Effector memory CD4-positive, alpha-beta T cell (primary cell): Measurements from ENCODE around the gene MBP.
"Not testable (repeated sequence)": the region's sequence is repeated elsewhere in the genome, so short reads cannot be mapped to it uniquely, and the experiment has no call there.

Experiments
- DNase-seq, 3 donors: peaks; one replicate each; pipeline ENCODE4 v3.0.0-alpha.2; 2020
- H3K27ac ChIP-seq: 2 replicates; pipeline ENCODE4 v1.7.0; 2013; ENCODE audit warnings: mild to moderate bottlenecking, low read length, moderate library complexity; ENCODE audit not compliant: insufficient read depth, poor library complexity, severe bottlenecking
- H3K27me3 ChIP-seq: replicated peaks from 2 replicates; pipeline ENCODE4 v1.7.0; 2013; ENCODE audit warnings: mild to moderate bottlenecking, low read length; ENCODE audit not compliant: insufficient read depth, control insufficient read depth, poor library complexity, severe bottlenecking
- H3K36me3 ChIP-seq: 2 replicates; pipeline ENCODE4 v1.7.0; 2013; ENCODE audit warnings: mild to moderate bottlenecking, low read length, moderate library complexity; ENCODE audit not compliant: control insufficient read depth, insufficient read depth
- H3K4me1 ChIP-seq: 2 replicates; pipeline ENCODE4 v1.7.0; 2013; ENCODE audit warnings: low read length, mild to moderate bottlenecking; ENCODE audit not compliant: control insufficient read depth, insufficient read depth, poor library complexity, severe bottlenecking
- H3K4me3 ChIP-seq: 2 replicates; pipeline ENCODE4 v1.7.0; 2013; ENCODE audit warnings: low read length, low read depth, mild to moderate bottlenecking; ENCODE audit not compliant: insufficient read depth, poor library complexity, severe bottlenecking
- H3K9me3 ChIP-seq: 2 replicates; pipeline ENCODE4 v1.7.0; 2013; ENCODE audit warnings: mild to moderate bottlenecking, low read length, moderate library complexity; ENCODE audit not compliant: control insufficient read depth

The MBP gene

DNA sequence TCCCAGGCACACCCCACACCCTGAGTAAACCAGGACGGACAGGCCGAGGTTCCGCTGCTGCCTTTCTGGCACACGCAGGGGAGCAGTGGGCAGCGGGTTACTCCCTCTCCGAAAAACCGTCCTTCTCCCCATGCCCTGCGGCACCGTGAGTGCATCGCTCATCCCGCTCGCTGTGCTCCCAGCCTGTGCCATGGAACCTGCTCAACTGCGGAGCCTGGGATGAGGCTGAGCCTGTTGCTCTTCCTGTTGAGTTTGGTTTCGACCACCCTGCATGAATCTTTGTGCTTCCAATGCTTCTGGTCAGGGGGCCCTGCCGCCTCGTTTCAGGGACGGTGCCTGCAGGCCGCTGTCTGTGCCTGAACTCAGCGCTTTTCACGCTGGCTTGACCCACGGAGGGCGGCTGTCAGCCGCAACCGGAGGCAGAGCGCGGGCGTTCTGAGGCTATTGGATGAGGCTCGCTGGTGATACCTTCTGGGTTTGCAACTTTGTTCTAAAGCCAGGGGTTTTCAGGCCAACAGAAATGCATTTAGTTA, 106.7 kb downstream of the MBP start:
- DNase-seq: no peak
- H3K27me3 ChIP-seq: no peaks in the 10 kb centered on the region
- H3K4me3 ChIP-seq: no peak overlapping the region
- no peak overlapping the region for H3K27ac ChIP-seq
- no peaks in the 10 kb centered on the region for H3K4me1 ChIP-seq
- peaks cover 44% of the 10 kb centered on the region for H3K36me3 ChIP-seq
- H3K9me3 ChIP-seq: no peaks in the 10 kb centered on the region

DNA sequence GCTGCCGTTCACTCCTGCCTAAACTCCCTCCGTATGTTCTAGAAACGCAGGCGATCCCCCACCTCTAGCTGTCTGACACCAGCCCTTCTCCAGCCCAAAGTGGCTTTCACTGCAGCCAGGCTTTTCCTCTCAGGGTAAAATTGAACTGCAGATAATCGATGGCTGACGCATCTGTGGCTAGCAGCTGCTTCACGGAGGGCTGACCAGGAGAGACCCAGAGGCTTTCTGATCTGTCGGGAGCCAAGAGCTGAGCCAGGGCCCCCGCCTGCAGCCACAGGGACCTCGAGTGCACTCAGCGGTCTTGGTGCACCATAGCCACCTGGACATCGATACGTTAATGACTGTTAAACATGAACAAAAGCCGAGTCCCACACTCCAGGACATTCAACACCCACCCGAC, 107.5 kb downstream of the MBP start:
- Histone ChIP-seq H3K36me3 (peaks cover 45% of the 10 kb centered on the region), H3K27ac (no peak overlapping the region)
- no peak for DNase-seq

DNA sequence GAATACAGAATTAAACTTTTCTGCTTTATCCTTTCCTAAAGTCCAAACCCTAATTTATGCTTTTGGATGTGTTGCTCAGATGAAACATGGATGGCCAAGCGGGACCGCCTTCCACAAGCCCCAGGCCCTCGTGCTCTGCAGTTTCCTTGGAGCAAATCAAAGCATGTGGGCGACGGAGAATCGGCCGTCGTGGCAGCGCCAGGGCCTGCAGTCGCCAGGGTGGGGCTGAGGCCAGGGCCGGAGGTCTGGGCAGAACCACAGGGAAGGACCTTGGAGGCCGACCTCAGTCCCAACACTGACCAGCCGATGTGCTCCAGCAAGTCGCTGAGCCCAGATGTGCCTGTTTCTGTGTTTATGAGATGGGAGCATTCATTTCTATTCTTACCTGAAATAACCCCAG, 108.1 kb downstream of the MBP start:
- no peaks in the 10 kb centered on the region for H3K27me3 ChIP-seq
- DNase-seq: no peak
- peaks cover 46% of the 10 kb centered on the region for H3K36me3 ChIP-seq
- no peaks in the 10 kb centered on the region for H3K9me3 ChIP-seq
- H3K4me1 ChIP-seq: no peaks in the 10 kb centered on the region
- H3K27ac ChIP-seq: no peak overlapping the region
- no peak overlapping the region for H3K4me3 ChIP-seq

More for the DNA sequence above, 107.5 kb downstream of the MBP start:
- Histone ChIP-seq H3K9me3 (no peaks in the 10 kb centered on the region), H3K4me1 (no peaks in the 10 kb centered on the region), H3K27me3 (no peaks in the 10 kb centered on the region), H3K4me3 (no peak overlapping the region)

DNA sequence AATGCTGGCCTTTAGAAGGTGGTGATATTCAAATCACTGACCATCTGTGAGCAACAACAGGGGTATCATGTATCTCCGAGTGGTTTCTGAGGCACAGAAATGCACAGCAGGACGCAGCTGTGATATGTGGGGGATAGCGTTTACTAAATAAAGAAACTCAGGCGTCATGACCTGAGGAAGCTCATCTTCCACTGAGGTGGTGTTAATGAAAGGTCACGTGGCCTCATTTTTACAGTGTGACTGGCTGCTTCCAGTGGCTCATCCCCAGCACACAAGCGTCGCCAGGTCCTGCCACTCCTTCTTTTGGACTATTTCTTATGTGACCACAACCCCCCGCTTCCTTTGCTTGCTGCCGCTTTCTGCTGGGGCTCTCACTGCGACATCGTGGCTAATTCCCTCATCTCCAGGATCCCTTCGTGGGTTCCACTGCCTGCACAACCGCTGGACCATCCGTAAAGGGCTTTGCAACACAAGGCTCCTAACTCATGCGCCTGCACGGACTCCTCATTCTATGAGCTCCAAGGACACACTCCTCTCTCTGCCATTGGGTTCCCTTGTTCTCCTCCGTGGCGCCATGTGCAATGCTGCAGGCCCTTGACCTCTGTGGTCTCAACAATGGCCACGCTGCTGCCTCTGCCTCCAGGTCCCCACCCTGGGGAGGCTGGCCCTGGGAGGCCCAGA, 109.3 kb downstream of the MBP start:
- Histone ChIP-seq H3K27ac (no peak overlapping the region), H3K9me3 (no peaks in the 10 kb centered on the region), H3K27me3 (no peaks in the 10 kb centered on the region), H3K4me1 (no peaks in the 10 kb centered on the region), H3K4me3 (no peak overlapping the region), H3K36me3 (peaks cover 51% of the 10 kb centered on the region)
- no peak for DNase-seq

DNA sequence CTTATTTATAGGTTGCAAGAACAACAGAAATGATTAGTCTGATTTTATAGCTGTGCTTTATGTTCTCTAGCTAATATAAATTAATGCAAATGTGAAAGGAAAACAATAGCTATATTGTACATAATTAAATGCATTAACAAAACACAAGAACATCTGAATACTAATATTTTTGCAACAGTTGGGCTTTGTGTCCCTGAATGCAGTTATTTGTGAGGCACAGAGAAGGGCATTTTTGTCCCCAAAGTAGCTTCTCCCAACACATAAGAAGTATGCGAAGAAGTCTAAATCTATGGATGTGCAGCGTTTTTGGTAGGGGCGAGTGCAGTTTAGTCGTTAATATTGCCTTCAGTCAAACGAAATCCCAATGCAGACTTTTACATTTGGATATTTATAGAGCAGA, 110.0 kb downstream of the MBP start:
- H3K27me3 ChIP-seq: no peaks in the 10 kb centered on the region
- no peak overlapping the region for H3K4me3 ChIP-seq
- H3K4me1 ChIP-seq: no peaks in the 10 kb centered on the region
- H3K9me3 ChIP-seq: no peaks in the 10 kb centered on the region
- H3K27ac ChIP-seq: no peak overlapping the region
- peaks cover 51% of the 10 kb centered on the region for H3K36me3 ChIP-seq
- DNase-seq: no peak

DNA sequence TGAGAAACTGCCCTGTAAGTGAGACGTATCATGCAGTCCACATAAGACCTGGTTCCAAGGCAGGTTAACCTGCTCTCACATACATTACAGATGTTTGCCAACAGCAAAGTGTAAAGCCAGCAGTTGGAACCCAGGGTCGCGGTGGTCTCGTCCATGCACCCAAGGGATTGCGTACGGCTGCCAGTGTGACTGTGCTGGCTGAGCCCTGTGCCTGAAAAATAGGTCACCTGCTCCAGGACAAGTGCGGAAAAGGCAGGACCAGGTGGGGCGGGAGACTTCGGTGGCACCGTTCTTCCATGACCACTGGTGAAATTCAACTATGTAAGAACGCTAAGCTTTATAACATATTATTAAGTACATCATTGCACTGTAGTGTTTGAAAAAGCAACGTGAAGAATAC, 110.5 kb downstream of the MBP start:
- Histone ChIP-seq H3K27ac (no peak overlapping the region), H3K27me3 (no peaks in the 10 kb centered on the region), H3K9me3 (no peaks in the 10 kb centered on the region), H3K36me3 (peaks cover 55% of the 10 kb centered on the region), H3K4me3 (no peak overlapping the region), H3K4me1 (no peaks in the 10 kb centered on the region)
- no peak for DNase-seq

DNA sequence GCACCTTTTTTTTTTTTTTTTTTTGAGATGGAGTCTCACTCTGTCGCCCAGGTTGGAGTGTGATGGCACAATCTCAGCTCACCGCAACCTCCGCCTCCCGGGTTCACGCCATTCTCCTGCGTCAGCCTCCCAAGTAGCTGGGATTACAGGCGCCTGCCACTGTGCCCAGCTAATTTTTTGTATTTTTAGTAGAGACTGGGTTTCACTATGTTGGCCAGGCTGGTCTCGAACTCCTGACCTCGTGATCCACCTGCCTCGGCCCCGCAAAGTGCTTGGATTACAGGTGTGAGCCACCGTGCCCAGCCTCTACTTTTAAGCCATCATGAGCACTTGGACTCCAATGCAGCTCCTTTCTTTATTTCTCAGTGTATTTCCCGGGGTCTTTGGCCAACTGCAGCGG, 111.1 kb downstream of the MBP start:
- not testable (repeated sequence) for H3K9me3 ChIP-seq, H3K27ac ChIP-seq, H3K27me3 ChIP-seq, DNase-seq, H3K4me3 ChIP-seq, H3K4me1 ChIP-seq
- H3K36me3 ChIP-seq: peaks cover 61% of the 10 kb centered on the region

DNA sequence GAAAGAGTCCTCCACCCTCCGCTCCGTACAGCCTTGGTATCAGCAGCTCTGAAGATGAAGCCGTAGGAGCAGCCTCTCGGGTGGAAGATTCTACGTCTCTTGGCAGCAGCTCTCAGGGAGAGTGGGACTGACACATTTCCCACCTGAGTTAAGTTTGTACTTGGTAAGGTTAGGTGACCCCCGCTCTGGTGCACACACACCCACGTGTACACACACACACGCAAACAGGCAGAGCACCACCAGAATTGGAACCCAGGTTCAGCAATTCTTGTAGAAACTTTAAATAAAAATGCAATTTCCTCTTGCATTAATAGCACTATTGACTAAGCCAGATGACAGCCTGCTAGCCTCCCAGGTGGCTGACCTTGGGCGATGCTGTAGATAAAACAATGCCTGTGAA, 111.5 kb downstream of the MBP start:
- peaks cover 63% of the 10 kb centered on the region for H3K36me3 ChIP-seq
- no peak overlapping the region for H3K27ac ChIP-seq
- no peaks in the 10 kb centered on the region for H3K9me3 ChIP-seq

DNA sequence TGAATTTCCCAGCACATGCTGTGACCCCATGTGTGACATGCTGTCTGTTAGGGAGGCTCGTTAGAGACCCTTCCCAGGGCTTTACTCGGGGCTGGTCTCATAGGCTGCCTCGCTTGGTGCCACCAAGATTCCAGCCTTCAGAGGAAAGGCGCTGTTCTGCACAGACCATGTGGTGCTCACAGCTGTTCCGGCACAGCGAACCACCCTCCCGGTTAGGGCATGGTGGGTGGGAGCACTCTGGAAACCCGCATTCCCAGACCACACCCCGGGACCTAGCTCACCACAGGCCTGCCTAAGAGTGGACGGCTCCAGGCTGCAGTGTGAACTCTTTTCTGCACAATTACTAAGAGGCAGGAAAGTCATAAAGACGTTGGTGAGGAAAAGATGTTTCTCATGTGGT, 112.0 kb downstream of the MBP start:
- DNase-seq: no peak
- Histone ChIP-seq H3K27ac (no peak overlapping the region), H3K4me1 (no peaks in the 10 kb centered on the region), H3K36me3 (peaks cover 63% of the 10 kb centered on the region), H3K9me3 (no peaks in the 10 kb centered on the region), H3K4me3 (no peak overlapping the region), H3K27me3 (no peaks in the 10 kb centered on the region)

More for the DNA sequence above, 111.5 kb downstream of the MBP start:
- Histone ChIP-seq H3K4me3 (no peak overlapping the region), H3K27me3 (no peaks in the 10 kb centered on the region), H3K4me1 (no peaks in the 10 kb centered on the region)
- no peak for DNase-seq

DNA sequence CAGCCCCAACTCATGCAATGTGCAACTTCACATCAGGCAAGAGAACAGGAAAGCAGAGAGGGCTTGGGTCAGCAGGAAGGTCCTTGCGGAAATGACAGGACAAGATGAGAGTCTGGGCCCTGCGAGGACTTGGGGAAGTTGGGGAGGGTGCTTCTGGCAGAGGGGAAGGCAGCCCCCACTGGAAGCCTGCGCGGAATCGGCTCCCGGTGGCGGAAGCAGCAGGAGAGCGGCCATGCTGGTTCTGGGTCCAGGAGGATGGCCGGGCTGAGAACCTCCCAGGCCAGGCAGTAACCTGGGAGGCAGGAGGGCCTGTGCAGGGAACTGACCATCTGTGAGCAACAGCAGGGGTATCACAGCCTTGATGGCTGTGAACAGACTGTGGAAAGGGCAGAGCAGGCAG, 112.9 kb downstream of the MBP start:
- H3K27ac ChIP-seq: no peak overlapping the region

More for the DNA sequence above, 112.9 kb downstream of the MBP start:
- Histone ChIP-seq H3K4me1 (no peaks in the 10 kb centered on the region), H3K9me3 (no peaks in the 10 kb centered on the region), H3K4me3 (no peak overlapping the region), H3K27me3 (no peaks in the 10 kb centered on the region), H3K36me3 (peaks cover 55% of the 10 kb centered on the region)
- no peak for DNase-seq
